Measurements from ENCODE around the gene TRMT44.
"Not testable (repeated sequence)": the region's sequence is repeated elsewhere in the genome, so short reads cannot be mapped to it uniquely, and the experiment has no call there.

Gene TRMT44

GRCh38 chr4:8471211-8471875 is 30.8 kb downstream of the TRMT44 start:
- no peak for DNase-seq

- DNase-seq, result no peak
Measured at GRCh38 chr4:8472158-8472688, 31.6 kb downstream of the TRMT44 start.

DNA sequence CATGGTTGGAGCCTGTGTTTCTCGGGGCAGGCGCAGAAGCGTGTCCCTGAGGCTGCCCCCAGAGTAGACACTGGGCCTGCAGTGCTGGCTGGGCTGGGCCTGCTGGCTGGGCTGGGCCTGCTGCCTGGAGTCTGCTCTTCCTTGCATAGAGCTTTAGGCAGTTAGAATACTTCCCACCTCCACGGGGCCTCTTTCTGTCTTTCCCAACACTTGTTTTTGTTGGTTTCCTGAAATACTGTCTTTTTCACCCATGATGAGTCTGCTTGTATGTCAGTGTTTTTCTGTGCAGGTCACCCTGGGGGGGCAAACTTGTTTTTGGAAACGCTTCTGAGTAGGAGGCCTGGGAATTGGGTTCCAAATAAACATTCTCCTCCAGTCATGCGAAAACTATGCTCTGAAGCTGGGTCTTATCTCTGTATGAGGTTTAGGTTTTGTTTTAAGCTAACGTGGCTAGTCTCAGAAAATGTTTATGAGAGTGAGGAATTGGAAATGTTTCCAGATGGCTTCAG is 32.2 kb downstream of the TRMT44 start:
- DNase-seq, result peak; percentile 94

DNA sequence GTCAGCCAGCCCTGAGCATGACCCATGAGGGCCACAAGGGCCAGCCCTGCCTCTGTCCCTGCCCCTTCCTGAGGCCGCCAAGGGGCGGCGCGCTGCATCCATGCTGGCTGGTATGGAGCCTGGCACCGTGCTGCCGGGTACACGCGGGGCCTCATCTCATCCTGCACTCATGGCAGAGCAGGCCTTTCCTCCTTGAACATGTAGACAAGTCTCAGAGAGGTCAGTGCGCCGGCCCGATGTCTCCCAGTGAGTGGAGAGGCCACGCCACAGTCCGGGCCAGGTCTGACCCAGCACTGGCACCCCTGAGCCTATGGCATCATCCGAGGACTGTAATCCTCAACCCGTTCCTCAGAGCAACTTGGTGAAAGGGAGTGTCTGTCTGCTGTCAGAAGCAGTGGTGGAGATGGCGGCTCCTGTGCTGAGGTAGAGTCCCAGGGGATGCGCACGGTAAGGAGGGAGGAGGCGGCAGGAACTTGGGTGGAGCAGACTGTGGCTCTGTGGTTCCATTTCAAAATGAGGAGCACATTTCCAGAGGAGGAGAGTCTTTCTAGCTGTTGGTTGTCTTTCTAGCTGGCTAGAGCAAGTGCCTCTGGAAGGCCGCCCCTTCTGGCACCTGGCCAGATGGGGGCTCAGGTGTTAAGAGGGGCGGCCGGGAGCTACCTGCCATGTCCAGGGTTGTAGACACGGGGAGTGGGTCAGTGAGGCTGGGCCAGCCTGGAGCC is 32.8 kb downstream of the TRMT44 start:
- DNase-seq, result peak; percentile 7

- no peak for DNase-seq
Measured at GRCh38 chr4:8473920-8474590, 33.5 kb downstream of the TRMT44 start.

- no peak for DNase-seq
Measured at GRCh38 chr4:8474856-8475255, 34.3 kb downstream of the TRMT44 start.

- DNase-seq, result no peak
Measured at GRCh38 chr4:8475751-8476575, 35.4 kb downstream of the TRMT44 start.

GRCh38 chr4:8477095-8477635 is 36.6 kb downstream of the TRMT44 start:
- no peak for DNase-seq

DNA sequence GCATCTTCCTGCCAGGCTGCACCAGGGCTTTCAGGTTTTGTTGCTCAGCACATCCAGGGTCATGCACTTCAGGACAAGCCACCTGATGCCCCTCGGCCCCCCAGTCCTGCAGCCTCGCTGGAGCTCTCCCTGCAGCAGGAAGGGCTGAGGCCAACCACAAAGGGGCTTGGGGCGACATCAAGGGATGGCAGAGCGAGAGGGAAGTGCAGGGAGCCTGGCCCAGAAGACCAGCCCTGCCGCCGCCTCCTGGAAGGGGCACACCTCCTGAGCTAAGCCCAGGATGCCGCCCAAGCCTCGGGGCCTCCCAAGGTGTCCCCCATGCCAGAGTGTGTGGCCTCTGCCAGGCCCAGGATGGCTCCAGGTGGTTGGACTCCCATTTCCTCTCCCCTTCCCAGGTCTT is 37.1 kb downstream of the TRMT44 start:
- DNase-seq, result no peak

DNA sequence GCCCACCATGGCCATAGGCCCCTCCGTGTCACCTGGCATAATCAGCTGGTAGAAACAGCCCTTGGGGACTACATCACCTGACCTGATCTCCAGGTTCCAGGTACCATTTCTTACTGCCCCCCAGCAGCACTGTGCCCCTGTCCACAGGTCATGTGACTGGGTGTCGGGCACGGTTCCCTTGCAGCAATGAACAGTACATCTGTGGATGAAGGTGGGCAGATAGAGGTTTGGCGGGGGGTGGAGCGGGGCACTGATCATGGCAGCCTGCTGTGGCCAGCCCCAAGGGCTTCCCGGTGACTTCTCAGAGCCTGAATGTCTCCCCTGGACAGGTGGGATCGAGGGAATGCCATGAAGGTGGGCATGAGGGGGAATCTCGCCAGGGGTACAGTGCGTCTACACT is 37.8 kb downstream of the TRMT44 start:
- DNase-seq, result no peak

DNA sequence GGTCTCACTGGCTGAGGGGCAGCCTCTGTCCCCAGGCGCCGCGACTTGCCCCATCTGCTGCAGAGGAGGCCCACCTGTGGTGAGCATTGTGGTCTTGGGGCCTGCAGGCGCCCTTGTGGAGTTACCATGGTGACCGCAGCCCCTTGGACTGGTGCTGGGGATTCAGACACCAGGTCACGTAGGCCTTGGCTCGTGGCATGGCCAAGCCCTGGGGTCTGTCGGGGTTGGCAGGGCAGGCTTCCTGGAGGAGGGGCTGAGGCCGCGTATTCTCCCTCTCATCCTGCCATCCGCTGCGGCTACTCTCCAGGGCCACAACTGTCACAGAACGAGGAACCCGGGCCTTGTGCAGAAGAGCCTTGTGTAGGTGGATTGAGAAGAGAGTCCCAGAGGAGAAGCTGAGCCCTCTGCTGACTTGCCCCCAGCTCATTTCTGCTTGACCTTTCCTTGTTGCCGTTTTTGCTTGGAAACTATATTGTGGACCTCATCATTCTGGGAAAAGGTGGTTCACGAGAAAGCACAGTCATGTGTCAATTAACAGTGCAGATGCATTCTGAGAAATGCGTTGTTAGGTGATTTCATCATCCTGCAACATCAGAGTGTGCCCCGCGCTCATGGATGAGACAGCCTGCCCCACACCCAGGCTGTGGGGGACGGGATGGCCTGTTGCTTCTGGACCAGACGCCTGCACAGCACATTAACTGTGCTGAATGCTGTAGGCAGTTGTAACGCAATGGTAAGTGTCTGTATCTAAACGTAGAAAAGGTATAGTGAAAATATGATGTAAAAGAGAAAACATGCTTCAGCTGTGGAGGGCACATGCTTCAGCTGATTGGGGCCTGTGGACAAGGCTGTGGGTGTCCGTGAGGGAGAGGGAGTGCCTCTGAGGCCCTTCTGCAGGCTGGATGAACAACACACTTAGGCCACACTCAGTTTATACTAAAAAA is 38.5 kb downstream of the TRMT44 start:
- peak; percentile 31 for DNase-seq

DNA sequence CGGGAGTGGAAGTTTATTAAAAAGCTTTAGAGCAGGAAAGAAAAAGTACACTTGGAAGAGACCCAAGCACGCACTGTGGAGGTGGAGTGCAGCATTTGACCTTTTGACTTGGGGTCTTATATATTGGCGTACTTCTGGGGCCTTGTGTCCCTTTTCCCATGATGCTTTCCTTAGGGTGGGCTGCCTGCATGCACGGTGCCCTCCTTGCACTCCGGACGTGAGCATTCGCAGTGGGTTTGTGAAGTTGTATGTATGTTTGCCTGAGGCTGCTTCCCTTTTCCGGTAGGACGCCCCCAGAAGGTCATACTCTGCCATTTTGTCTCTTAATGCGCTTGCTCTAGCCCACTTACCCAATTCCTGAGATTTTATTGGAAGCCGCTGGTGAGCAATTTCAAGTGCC is 39.6 kb downstream of the TRMT44 start:
- no peak for DNase-seq

DNA sequence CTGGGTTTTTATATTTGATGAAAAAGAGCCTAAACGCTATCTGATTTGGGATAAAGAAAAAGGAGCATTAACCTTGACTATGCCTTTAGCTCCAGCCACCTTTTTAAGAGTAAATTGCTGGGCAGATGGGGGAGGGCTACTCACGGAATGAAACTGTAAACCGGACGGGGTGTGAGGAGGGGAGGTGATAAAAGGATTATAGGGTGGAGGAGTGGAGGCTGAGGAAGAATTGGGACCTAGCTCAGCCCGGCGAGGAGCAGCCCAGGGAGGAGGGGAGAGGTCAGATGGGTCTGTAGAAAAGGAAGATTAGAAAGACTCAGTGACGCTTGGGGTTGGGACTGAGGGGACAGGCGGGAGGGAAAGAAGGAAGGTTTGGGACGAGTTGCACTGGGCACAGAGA is 46.1 kb downstream of the TRMT44 start:
- not testable (repeated sequence) for DNase-seq

GRCh38 chr4:8488791-8489369 is 48.3 kb downstream of the TRMT44 start:
- no peak for DNase-seq

GRCh38 chr4:8491478-8491877 is 50.9 kb downstream of the TRMT44 start:
- DNase-seq, result not testable (repeated sequence)

GRCh38 chr4:8492174-8492573 is 51.6 kb downstream of the TRMT44 start:
- no peak for DNase-seq

DNA sequence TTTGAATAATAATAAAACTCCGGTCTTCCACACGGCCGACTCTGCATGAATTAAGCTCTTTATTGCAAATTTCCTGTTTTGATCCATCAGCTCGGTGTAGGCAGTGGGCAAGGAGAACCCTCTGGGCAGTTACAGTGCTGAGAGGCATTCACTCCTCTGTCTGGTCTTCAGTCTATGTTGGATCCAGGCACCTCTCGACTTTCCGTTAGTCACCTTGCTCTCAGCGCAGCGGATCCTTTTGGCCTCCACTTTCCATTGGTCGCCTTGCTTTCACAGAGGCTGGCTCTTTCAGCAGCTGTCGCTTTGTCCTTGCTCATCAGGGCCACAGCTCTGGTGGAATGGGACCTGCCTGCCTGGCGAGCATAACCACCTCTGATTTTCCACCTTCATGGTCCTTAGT is 52.9 kb downstream of the TRMT44 start:
- DNase-seq, result no peak

GRCh38 chr4:8494218-8494617 is 53.6 kb downstream of the TRMT44 start:
- DNase-seq, result no peak

- DNase-seq, result no peak
Measured at GRCh38 chr4:8494983-8495548, 54.5 kb downstream of the TRMT44 start.

- no peak for DNase-seq
Measured at GRCh38 chr4:8495803-8496202, 55.2 kb downstream of the TRMT44 start.

- DNase-seq, result no peak
Measured at GRCh38 chr4:8497762-8498161, 57.2 kb downstream of the TRMT44 start.
